H1 (cell line): Measurements from ENCODE around the gene GNG7. TPM values are rescaled to one million over a fixed set of nuclear protein-coding genes. Genes with fewer than 3 reads are reported as not detected.

Source experiments
- CHD7 ChIP-seq: fragments of 300-600 bp; sonication (generic); IDR thresholded peaks from 2 replicates; pipeline ENCODE4 v1.7.1; 2012; ENCODE audit warnings: low read length, moderate library complexity, mild to moderate bottlenecking, inconsistent platforms; ENCODE audit not compliant: insufficient replicate concordance
- EP300 ChIP-seq, 2 experiments: IDR thresholded peaks; 1 replicate in 1 of 2; 2 replicates in 1 of 2; pipeline ENCODE4 v1.6.1; 2011 to 2012; ENCODE audit warnings: low read depth in 2 of 2, low read length in 2 of 2, mild to moderate bottlenecking in 2 of 2, borderline replicate concordance in 1 of 2, inconsistent platforms in 1 of 2, moderate library complexity in 1 of 2
- polyA plus RNA-seq, 7 experiments: library from polyadenylated mRNA; depleted of rRNA in 3 of 7; stranded (reverse) in 5 of 7; unstranded in 2 of 7; fragments of >200 nt in 5 of 7; fragments of 200-250 nt in 2 of 7; gene quantifications; 1 replicate in 5 of 7; 2 replicates in 1 of 7; 4 replicates in 1 of 7; pipeline versions ENCODE4 v1.2.1 to v1.2.3, GENCODE V29; 2011 to 2013; ENCODE audit warnings: missing spikeins in 2 of 7, mixed read lengths in 2 of 7
- total RNA-seq: library from RNA; stranded (reverse); fragmentation: NEBNext Ultra II Directional; extraction: Animal tissue kit (Norgen Biotek cat#: 25700); gene quantifications from 2 replicates; pipeline ENCODE4 v1.2.1, GENCODE V29; 2021

Gene GNG7
- total and polyA plus RNA-seq, 2 of the 8 experiments (the other 6 are each of a cell fraction or from before 2014, with no cell fraction given), result 2.8 to 7.8 TPM

GRCh38 chr19:2703691-2704216 is 1.3 kb upstream of the GNG7 start (continued):
- TF ChIP-seq CHD7 (no peak), EP300 (IDR thresholded peaks at IDR 0.05; ENCODE audit: borderline replicate concordance in 1 of 2, low read depth in 2 of 2, low read length in 2 of 2) (no peak)
